HG02938 (cell line): Measurements from ENCODE around the gene PHACTR1.
"Not testable (repeated sequence)": the region's sequence is repeated elsewhere in the genome, so short reads cannot be mapped to it uniquely, and the experiment has no call there.

Source experiments
- ATAC-seq: cut with Tn5 transposase; IDR thresholded peaks from one replicate; pipeline ENCODE4 v1.9.1; 2021; ENCODE audit warnings: mild to moderate bottlenecking, moderate library complexity; ENCODE audit not compliant: unreplicated experiment

The PHACTR1 gene

DNA sequence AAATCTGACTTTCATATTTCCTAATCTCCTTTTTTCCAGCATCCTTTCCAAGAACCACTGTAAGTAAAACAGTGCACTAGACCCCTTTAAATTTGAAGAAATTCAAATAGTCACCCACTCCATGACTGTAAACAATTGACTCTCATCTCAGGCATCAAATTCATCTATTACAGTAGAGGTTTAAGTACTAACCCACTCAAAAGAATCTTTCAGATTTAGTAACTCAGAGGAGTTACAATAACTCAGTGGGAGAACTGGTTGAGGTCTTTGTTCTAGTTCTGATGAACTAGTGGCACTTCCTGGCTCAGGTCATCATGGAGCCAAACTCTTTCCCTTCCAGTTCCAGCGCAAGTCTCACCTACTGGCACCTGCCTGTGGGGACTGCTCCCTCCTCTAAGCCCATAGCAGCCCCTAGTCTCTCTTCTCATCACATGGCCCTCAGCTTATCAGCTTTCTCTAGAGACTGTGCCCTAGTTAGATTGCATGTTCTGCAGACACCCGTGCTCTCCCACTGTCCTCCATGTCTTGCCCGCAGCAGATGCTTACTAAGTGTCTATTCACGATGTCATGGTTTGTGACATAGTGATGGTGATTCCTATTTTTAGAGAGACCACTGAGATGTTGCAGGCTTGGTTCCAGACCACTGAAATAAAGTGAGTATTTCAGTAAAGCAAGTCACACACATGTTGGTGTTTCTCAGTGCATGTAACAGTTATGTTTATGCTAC, 415.5 kb downstream of the PHACTR1 start:
- no peak for ATAC-seq

DNA sequence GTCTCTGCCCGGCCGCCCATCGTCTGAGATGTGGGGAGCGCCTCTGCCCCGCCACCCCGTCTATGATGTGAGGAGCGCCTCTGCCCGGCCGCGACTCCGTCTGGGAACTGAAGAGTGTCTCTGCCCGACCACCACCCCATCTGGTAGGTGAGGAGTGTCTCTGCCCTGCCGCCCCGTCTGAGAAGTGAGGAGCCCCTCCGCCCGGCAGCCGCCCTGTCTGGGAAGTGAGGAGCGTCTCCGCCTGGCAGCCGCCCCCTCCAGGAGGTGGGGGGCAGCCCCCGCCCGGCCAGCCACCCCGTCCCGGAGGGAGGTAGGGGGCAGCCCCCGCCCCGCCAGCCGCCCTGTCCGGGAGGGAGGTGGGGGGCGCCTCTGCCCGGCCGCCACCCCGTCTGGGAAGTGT, 417.3 kb downstream of the PHACTR1 start:
- ATAC-seq, result not testable (repeated sequence)

DNA sequence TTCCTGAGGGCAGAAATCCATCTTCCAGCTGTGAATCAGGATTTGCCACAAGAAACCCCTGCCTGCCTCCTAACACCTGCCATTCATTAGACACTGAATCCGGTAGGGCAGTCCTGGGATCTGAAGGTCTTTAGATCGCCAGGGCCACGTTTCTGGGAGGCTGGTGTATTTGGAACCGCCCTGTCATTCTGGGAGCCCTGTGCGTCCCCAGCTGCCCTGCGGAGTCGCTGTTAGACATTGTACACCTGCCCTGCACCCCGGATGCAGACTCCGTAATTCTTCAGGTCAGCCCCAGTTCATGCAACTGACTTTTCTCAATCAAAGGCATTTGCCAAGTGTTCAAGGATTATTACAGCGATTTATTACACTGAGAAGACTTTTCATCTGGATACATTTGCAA, 418.6 kb downstream of the PHACTR1 start:
- no peak for ATAC-seq

DNA sequence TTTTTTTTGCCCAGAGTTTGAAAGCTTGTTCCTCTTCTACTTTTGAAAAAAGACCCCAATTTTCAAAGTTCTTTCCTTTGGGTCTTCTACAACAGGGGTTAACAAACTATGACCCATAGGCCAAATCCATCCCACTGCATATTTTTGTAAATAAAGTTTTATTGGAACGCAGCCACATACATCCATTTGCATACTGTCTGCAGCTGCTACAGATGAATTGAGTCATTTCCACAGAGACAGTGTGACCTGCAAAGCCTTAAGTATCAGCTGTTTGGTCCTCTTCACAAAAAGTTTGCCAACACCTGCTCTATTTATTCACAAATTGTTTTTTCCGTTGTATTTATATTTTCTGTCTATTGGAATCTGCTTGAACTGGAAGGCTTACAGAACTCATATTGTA, 422.6 kb downstream of the PHACTR1 start:
- ATAC-seq, result no peak

DNA sequence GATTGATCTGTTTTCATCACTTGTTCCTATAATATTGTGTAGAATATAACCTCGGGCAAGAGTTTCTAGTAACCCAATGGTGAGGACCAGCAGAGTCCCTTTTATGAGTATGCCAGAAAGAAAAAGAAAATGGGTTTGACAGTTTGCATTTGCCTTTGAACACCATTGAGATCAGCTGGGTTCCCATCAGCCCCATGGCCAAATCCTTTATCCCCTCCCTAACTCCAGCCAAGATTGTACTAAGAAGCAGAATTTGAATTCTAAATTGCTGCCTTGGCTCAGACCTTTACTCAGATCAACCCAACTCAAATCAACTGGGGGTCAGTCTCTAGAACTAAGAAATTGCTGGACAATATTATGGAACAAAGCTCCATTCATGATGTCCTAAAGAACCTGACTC, 424.4 kb downstream of the PHACTR1 start:
- ATAC-seq, result no peak

DNA sequence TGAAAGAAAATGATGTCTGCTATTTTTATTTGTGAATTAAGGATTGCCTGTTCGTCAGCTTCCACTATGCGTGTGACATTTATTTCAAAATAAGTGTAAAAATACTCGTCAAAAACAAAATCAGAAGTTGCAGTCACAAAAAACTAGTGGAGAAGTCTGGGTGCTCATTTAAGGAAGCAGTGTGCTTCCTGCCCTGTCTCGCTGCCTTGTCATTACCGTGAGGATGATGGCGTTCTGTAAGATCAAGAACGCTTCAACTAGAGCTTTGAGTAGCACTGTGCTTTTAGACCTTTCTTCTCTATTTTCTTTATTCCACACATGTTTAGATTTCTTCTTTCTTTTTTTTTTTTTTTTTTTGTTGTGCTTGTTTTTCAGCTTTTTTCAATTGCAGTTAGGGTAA, 424.8 kb downstream of the PHACTR1 start:
- no peak for ATAC-seq

DNA sequence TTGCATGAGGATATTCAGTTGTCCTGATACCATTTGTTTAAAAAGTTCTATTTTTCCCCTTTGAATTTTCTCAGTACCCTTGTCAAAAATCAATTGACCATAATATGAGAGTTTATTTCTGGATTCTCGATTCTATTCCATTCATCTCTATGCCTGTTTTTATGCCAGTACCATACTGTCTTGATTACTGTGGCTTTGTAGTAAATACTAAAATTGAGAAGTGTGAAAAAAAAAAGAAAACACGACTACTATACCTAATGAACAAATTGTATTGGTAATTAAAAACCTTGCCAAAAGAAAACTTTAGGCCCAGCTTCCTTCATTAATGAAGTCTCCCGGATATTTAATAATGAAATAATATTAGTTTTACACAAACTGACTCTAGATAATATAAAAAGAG, 426.0 kb downstream of the PHACTR1 start:
- ATAC-seq, result no peak

DNA sequence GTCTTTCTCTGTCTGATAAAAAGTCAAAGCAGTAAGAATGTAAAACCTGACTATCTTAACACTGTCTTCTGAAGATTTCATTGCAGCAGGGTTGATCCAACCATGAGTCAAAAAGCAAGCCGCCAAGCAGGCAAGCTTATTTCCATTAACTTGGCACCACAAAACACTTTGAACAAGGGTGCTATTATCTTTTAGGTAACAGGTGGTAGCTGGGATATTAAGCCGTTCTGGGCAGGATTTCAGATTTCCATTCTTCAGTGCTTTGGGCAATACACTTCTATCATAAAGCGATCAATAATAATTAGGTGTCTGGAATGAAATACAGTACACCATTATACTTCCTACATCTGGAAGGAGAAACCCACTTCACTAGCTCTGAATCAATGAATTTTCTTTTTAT, 429.9 kb downstream of the PHACTR1 start:
- ATAC-seq, result no peak

DNA sequence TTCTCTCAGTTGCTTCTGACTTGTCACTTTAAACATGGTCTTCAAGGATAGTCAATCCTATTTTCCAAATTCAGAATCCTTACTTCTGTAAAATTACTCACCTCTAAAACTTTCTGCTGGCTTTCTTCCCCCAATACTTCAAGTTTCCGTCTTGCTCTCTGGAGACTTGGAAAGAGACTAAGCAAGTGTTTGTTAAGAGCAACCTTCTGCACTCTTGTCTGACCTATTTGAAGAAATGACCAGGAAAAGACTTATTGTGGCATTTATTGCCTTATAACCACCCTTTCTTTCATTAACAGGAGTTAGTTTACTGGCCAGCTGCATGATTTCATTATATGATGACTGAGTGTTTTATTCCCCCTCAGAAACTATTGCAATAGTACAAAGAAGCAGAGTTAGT, 430.8 kb downstream of the PHACTR1 start:
- no peak for ATAC-seq

DNA sequence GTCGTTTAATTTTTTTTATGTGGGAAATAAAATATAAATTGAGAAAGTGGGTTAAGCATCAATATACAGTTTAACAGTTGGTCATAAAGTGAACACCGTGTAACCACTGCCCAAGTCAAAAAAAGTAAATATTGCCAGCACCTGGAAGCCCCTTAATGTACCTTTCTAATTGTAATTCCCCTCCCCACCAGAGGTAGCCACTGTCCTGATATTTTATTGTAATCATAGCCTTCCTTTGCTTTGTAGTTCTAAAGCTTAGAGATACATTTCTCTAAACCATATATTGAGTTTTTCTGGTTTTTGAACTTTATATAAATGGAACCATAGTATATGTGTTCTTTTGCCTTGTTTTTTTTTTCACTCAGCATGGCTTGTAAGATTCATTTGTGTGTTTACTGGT, 431.2 kb downstream of the PHACTR1 start:
- ATAC-seq, result no peak

DNA sequence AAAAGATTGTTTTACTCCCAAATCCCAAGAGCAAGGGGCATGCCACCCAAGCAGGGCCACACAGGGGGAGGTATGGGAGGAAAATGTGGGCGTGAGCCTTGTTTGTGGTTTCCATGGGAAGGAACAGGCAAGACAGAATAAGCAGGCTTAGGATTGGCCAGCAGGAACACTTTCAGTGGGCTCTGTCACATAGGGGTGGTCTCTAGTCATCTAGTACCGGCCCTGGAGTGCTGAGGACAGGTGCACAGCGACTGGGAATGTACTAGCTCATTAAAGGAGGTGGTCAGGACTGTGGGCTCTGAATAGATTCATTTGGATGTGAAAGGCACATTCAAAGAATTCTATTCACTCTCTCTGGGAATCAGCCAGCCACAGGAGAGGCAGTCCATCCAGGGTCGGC, 436.2 kb downstream of the PHACTR1 start:
- ATAC-seq, result no peak

DNA sequence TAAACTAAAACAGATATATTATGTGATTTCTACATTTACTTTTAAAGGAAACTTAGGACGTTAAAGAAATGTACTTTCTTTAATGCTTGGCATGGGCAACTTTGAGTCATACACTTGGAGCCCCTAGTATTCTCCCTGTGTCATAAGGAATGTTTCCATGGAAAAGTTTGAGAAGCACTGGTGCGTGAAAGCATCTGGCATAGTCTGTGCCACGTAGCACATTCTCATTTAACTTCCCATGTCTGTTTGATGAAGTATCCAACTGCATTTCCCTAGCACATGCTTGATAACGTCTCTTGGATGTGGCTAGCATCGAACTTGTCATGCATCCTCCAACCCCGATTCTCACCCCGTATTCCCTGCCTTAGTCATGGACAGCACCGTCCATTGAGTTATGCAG, 439.8 kb downstream of the PHACTR1 start:
- ATAC-seq, result no peak

DNA sequence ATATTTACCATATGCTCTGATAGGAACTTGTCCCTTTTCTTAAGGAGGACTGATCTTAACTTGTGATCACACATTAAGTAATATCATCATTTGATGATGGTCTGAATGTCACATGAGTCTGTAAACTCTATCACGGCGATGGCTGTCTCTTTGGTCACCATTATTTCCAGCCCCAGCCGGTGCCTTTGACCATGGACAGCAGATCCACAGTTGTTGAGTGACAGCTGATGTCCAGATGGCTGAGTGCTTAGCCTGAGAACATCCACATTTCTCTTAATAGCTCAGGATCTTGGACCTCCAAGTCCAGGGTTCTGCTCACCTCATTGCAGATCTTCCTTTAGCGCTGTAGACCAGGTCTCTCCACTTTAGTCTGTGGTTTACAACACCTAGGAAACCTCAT, 440.7 kb downstream of the PHACTR1 start:
- ATAC-seq, result no peak

DNA sequence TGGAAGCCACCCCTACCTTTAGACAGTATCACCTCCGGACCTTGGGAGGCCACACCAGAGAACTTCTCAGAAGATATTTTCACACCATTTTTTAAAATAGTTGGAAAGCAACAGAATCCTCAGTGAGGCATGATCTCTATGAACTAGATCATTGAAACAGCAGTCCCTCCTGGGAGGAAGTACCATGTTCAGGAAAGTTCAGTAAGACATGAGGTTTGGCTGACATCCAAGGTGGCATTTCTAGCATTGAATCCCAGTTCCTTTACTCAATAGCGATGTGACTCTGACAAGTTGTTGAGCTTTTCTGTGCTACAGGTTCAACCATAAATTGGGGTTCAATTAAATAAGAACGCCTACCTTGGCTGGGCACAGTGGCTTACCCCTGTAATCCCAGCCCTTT, 442.7 kb downstream of the PHACTR1 start:
- no peak for ATAC-seq

DNA sequence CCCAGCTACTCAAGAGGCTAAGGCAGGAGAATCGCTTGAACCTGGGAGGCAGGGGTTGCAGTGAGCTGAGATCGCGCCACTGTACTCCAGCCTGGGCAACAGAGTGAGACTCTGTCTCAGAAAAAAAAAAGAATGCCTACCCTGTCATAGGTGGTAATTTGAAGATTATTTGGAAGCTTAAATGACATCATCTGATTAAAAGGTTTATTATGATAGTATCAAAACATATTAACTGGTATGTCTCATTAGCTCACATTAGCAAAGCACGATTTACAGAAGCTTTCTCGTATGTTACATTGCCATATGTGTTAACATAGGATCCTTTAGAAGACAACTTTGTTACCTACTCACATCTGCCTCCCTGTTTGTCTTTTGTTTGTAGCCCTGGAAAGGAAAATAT, 443.3 kb downstream of the PHACTR1 start:
- not testable (repeated sequence) for ATAC-seq

DNA sequence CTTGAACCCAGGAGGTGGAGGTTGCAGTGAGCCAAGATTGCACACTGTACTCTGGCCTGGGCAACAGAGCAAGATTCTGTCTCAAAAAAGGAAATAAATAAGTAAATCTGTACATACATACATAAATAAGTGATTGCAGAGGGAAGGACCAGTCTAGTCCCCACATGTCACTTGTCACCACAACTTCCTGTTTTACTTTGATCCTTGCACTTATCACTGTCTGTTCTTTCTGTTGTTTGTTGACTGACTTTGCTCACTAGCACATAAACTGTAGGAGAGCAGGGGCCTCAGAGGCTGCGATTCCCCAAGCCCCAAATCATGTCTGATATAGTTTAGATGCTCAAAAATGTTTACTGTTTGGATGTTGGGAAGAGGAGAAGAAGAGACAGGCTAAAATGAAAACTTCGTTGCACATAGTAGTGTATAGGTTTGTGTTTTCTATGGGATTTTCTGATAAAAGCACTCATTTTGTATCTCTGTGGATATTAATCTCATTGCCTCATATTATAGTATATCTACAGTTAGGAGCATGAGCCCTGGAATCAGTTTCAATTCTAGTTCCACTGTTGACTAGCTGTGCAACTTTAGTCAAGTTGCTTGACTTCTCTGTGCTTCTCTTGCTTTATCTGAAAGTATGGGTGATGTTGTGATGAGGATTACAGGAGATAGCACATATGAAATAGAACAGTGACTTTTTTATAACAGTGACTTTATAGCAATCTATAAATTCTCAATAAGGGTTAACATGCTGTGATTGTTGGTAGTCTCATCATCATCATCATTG, 446.8 kb downstream of the PHACTR1 start:
- no peak for ATAC-seq

DNA sequence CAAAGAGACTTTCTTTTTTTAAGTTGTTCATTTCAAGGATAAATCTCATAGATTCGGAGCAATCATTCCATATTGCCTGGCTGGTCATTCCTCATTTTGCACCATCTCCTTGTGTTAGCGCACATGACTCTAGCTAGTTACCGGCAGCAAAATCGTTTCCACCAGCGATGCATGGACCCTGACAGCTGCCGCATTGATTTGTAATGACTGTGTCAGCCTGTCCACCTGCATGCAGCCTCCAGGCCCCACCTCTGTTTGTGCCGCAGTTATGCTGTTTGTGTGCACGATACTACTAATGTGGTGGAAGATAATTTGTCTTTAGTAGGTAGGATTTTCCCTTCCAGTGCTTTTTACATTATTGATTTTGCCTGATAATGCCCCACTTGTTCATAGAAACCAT, 447.7 kb downstream of the PHACTR1 start:
- no peak for ATAC-seq

DNA sequence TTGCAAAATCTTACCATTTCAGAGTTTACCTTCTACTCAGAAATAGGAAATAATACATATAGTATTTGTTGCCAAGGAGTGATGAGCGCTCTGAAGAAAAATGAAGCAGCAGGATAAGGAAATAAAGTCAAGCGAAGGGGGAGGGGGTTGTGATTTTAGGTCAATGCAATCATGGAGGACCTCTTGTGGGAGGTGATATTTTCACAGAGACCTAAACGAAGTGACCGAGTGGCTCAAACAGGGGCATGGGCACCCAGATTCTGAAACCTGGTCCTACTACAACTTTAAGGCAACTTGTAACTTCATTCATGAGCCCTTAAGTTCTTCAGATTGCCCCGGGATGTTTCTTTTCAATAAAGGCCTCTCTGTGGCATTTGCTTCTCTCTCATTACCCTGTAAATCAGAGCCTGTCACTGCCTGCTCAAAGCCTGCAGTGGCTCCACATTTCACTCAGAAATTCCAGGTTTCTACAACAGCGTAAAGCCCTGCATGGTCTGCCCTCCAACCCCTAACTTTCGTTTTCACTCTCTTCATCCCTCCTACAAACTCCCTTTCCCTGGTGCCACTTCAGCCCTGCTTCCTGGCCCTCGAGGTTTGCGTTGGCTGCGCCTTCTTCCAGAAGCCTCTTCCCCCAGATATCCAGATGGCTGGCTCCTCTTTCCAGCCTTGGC, 449.1 kb downstream of the PHACTR1 start:
- ATAC-seq, result no peak

DNA sequence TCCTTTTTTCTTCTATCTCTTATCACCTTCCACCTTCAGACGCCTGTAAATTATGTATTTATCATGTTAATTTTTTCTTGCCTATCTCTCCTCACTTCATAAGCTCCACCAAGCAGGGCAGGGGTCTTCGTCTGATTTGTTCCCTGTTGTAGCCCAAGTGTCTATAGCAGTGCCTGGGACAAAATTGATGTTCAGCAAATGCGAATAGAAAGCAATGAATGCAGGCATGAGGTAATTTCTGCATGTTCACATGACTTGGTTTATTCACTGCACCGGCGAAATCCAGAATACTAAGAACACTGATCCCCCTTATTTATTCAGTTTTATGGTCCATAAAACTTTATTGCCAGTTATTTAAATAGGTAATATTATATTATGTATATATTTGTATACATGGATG, 449.7 kb downstream of the PHACTR1 start:
- no peak for ATAC-seq

DNA sequence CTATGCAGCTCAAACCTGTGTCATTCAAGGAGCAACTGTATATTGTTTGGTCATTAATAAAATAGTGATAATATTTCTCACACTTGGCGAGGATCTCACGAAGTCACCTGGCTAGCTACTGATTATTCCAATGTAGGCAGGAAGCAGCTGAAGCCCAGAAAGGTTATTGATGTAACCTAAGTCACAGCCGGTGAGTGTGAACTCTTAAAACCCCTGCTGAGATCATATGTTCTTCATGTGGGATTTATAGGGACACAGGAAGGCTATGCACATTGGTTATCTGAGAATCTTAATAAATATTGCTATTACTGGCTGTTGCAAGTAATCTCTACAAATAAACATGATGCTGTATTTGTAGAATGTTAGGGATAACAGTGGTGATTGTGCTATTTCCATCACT, 450.3 kb downstream of the PHACTR1 start:
- no peak for ATAC-seq

DNA sequence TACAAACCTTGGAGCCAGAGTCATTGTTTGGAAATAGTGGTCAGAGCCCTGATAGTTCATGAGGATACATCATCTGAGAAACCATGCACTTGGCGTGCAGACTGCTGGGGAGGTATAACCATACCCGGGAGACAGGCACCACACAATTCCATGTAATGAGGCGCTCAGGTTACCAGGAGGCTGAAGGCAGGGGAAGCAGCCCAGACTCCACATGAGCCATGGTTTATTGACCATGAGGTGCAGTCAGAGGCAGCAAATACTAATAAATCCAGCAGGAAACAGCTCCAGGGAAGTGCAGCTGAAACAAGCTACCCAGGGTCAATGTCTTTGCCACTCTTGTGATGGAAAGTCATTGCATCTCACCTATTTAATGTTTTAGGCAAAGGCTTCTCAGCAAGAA, 455.7 kb downstream of the PHACTR1 start:
- no peak for ATAC-seq

DNA sequence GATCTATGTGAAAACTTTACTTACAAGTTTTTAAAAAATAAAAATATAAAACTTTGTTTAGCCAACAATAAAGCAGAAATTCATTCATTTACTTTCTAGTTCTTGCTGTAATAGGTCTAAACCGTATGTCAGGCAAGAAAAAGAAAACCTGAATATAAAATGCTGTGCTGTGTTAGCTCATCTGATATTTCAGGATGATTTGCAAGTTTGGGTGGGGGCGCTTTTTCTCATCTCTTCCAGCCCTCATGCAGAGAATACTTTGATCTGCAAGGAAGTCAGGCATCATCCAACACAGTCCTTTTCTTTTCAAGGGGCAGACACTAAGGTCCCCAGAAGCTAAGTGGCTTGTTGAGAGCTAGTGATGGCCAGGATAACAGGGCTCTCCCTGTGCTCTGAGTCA, 458.5 kb downstream of the PHACTR1 start:
- ATAC-seq, result no peak
